SK-N-SH treated with all-trans-retinoic acid at 6 μM for 48 hours (cell line): ENCODE measurements around the gene ANKRD28.

Experiments
- ARNTL ChIP-seq: fragments of 450-650 bp; formaldehyde crosslinking; IDR thresholded peaks from 2 replicates; pipeline ENCODE4 v1.5.0; 2020; ENCODE audit warnings: low read depth, mild to moderate bottlenecking, moderate library complexity, borderline replicate concordance
- BACH2 ChIP-seq: fragments of 250-450 bp; sonication (Bioruptor Pico); IDR thresholded peaks from 2 replicates; pipeline ENCODE4 v1.9.0; 2021; ENCODE audit warnings: mild to moderate bottlenecking, borderline replicate concordance
- ESRRG ChIP-seq: fragments of 250-450 bp; sonication (Bioruptor Pico); IDR thresholded peaks from 2 replicates; pipeline ENCODE4 v1.6.1; 2021; ENCODE audit warnings: mild to moderate bottlenecking
- GLIS3 ChIP-seq: fragments of 250-450 bp; sonication (Bioruptor Pico); IDR thresholded peaks from 2 replicates; pipeline ENCODE4 v1.5.0; 2020; ENCODE audit warnings: mild to moderate bottlenecking, moderate library complexity
- PATZ1 ChIP-seq: fragments of 250-450 bp; sonication (Bioruptor Pico); IDR thresholded peaks from 2 replicates; pipeline ENCODE4 v1.8.0; 2020; ENCODE audit warnings: mild to moderate bottlenecking, moderate library complexity, borderline replicate concordance
- RARB ChIP-seq: fragments of 250-450 bp; sonication (Bioruptor Pico); IDR thresholded peaks from 2 replicates; pipeline ENCODE4 v1.8.0; 2021; ENCODE audit warnings: mild to moderate bottlenecking, moderate library complexity
- ZFP3 ChIP-seq: fragments of 250-450 bp; sonication (Bioruptor Pico); IDR thresholded peaks from 2 replicates; pipeline ENCODE4 v1.5.0; 2020; ENCODE audit warnings: mild to moderate bottlenecking, moderate library complexity
- ZNF565 ChIP-seq: fragments of 450-650 bp; formaldehyde crosslinking; conservative IDR thresholded peaks from 2 replicates; pipeline ENCODE4 v1.5.0; 2020; ENCODE audit warnings: low read depth, mild to moderate bottlenecking, moderate library complexity
- ZNF70 ChIP-seq: fragments of 450-650 bp; formaldehyde crosslinking; IDR thresholded peaks from 2 replicates; pipeline ENCODE4 v1.5.0; 2020; ENCODE audit warnings: mild to moderate bottlenecking, moderate library complexity
- ZNF8 ChIP-seq: fragments of 450-650 bp; formaldehyde crosslinking; IDR thresholded peaks from 2 replicates; pipeline ENCODE4 v1.5.0; 2020; ENCODE audit warnings: mild to moderate bottlenecking, moderate library complexity

- TF ChIP-seq ARNTL = no peak
- no peak for TF ChIP-seq RARB (CRISPR knock-in tag)
- TF ChIP-seq ZFP3 (CRISPR knock-in tag) = no peak
- no peak for TF ChIP-seq ESRRG (CRISPR knock-in tag)
- TF ChIP-seq ZNF8 (CRISPR knock-in tag) = no peak
- no peak for TF ChIP-seq ZNF565 (CRISPR knock-in tag)
- no peak for TF ChIP-seq GLIS3 (CRISPR knock-in tag)
- TF ChIP-seq ZNF70 = no peak
- no peak for TF ChIP-seq PATZ1 (CRISPR knock-in tag)
- TF ChIP-seq BACH2 (CRISPR knock-in tag) = no peak
Observed at GRCh38 chr3:15656342-15656741, 141.4 kb downstream of the ANKRD28 start.
